DND-41 (cell line): ENCODE results near the gene STEAP4.

Experiments
- ATAC-seq: fragments of 200-7000 bp; cut with Tn5 transposase; 3 replicates; pipeline ENCODE4 v1.9.1; 2021; ENCODE audit warnings: low read depth; ENCODE audit not compliant: insufficient read depth
- DNase-seq: peaks from one replicate; pipeline ENCODE4 v3.0.0-alpha.2; 2020
- H2AFZ ChIP-seq: 2 replicates; pipeline ENCODE4 v1.6.0; 2012; ENCODE audit warnings: low read depth, low read length
- H3K27ac ChIP-seq: 2 replicates; pipeline ENCODE4 v1.5.1; 2012; ENCODE audit warnings: low read length, inconsistent platforms
- H3K27me3 ChIP-seq: fragments of 200-600 bp; sonication (generic); 2 replicates; pipeline ENCODE4 v1.6.0; 2012; ENCODE audit warnings: low read length, mild to moderate bottlenecking, inconsistent platforms; ENCODE audit not compliant: insufficient read depth, poor library complexity
- H3K36me3 ChIP-seq: 2 replicates; pipeline ENCODE4 v1.5.1; 2012; ENCODE audit warnings: low read length, inconsistent platforms; ENCODE audit not compliant: insufficient read depth
- H3K4me1 ChIP-seq: 2 replicates; pipeline ENCODE4 v1.5.1; 2012; ENCODE audit warnings: mild to moderate bottlenecking, low read length; ENCODE audit not compliant: insufficient read depth
- H3K4me2 ChIP-seq: 2 replicates; pipeline ENCODE4 v1.6.0; 2012; ENCODE audit warnings: mild to moderate bottlenecking, moderate library complexity, low read length, inconsistent platforms; ENCODE audit not compliant: insufficient read depth
- H3K4me3 ChIP-seq, 2 experiments: fragments of 200-600 bp in 1 of 2; shearing (Covaris generic) in 1 of 2; 2 replicates each; pipeline ENCODE4 v1.5.1; 2012 to 2016; ENCODE audit warnings: inconsistent platforms in 2 of 2, low read length in 2 of 2, mild to moderate bottlenecking in 2 of 2, low read depth in 1 of 2, moderate library complexity in 1 of 2
- H3K79me2 ChIP-seq: 2 replicates; pipeline ENCODE4 v1.6.0; 2012; ENCODE audit warnings: low read length, inconsistent platforms; ENCODE audit not compliant: insufficient read depth
- H3K9ac ChIP-seq: 2 replicates; pipeline ENCODE4 v1.6.0; 2012; ENCODE audit warnings: low read depth, mild to moderate bottlenecking, inconsistent platforms, low read length, moderate library complexity
- H3K9me3 ChIP-seq: 2 replicates; pipeline ENCODE4 v1.5.1; 2012; ENCODE audit warnings: low read length, moderate library complexity, mild to moderate bottlenecking, inconsistent platforms; ENCODE audit not compliant: insufficient read depth, severe bottlenecking
- H4K20me1 ChIP-seq: 2 replicates; pipeline ENCODE4 v1.6.0; 2012; ENCODE audit warnings: low read length; ENCODE audit not compliant: insufficient read depth
- CTCF ChIP-seq: IDR thresholded peaks from 2 replicates; pipeline ENCODE4 v1.5.1; 2012; ENCODE audit warnings: borderline replicate concordance, low read length, moderate library complexity, mild to moderate bottlenecking; ENCODE audit not compliant: poor library complexity, severe bottlenecking; ENCODE audit errors: extremely low read depth
- EZH2 ChIP-seq: IDR thresholded peaks from 3 replicates; pipeline ENCODE4 v1.6.1; 2012; ENCODE audit warnings: borderline replicate concordance, low read depth, mild to moderate bottlenecking, moderate library complexity, low read length, inconsistent platforms; ENCODE audit not compliant: severe bottlenecking

The STEAP4 gene

GRCh38 chr7:88254721-88255424, 51.8 kb downstream of the STEAP4 start:
- no peaks in the 10 kb centered on the region for H3K36me3 ChIP-seq
- H3K4me3 ChIP-seq, result no peak overlapping the region
- DNase-seq (no peak), ATAC-seq (no peak)
- no peak overlapping the region for H3K9ac ChIP-seq
- no peak overlapping the region for H3K4me2 ChIP-seq
- no peak overlapping the region for H3K27ac ChIP-seq
- H3K79me2 ChIP-seq, result no peaks in the 10 kb centered on the region
- H3K9me3 ChIP-seq, result peaks cover 5% of the 10 kb centered on the region
- TF ChIP-seq EZH2 (no peak), CTCF (no peak)
- no peak overlapping the region for H2AFZ ChIP-seq
- no peaks in the 10 kb centered on the region for H4K20me1 ChIP-seq
- H3K4me1 ChIP-seq, result no peaks in the 10 kb centered on the region
- no peaks in the 10 kb centered on the region for H3K27me3 ChIP-seq

- Histone ChIP-seq H3K79me2 (no peaks in the 10 kb centered on the region), H4K20me1 (no peaks in the 10 kb centered on the region), H3K9ac (no peak overlapping the region), H3K9me3 (peaks cover 5% of the 10 kb centered on the region), H3K36me3 (no peaks in the 10 kb centered on the region), H2AFZ (no peak overlapping the region), H3K4me1 (no peaks in the 10 kb centered on the region), H3K27ac (no peak overlapping the region), H3K4me2 (no peak overlapping the region), H3K27me3 (no peaks in the 10 kb centered on the region), H3K4me3 (no peak overlapping the region)
- no peak for DNase-seq
- TF ChIP-seq EZH2 (no peak), CTCF (no peak)
- no peak for ATAC-seq
These were observed 53.1 kb downstream of the STEAP4 start for GRCh38 chr7:88253640-88254039.

- ATAC-seq (no peak), DNase-seq (no peak)
- Histone ChIP-seq H3K36me3 (no peaks in the 10 kb centered on the region), H3K4me2 (no peak overlapping the region), H3K9me3 (no peaks in the 10 kb centered on the region), H3K4me1 (no peaks in the 10 kb centered on the region), H4K20me1 (no peaks in the 10 kb centered on the region), H3K4me3 (no peak overlapping the region), H3K79me2 (no peaks in the 10 kb centered on the region), H3K27ac (no peak overlapping the region), H3K27me3 (no peaks in the 10 kb centered on the region), H2AFZ (no peak overlapping the region), H3K9ac (no peak overlapping the region)
- no peak for TF ChIP-seq CTCF
- TF ChIP-seq EZH2, result no peak
These were observed 62.4 kb downstream of the STEAP4 start for GRCh38 chr7:88244258-88244657.
